ENCODE data around the gene IFT20.
A peak's percentile ranks its signal among the peaks of the same experiment; 100 is the strongest.

The IFT20 gene

GRCh38 chr17:28334666-28335200 is 539 bp downstream of the IFT20 start:
- no peak for DNase-seq (ENCODE audit: low read depth)
- H3K4me3 ChIP-seq (ENCODE audit: low read depth, low read length) = peak overlapping the region; percentile 79
- TF ChIP-seq CTCF (IDR thresholded peaks at IDR 0.05; ENCODE audit: insufficient read depth, low read depth, low read length, missing control alignments) = no peak

- TF ChIP-seq CTCF (IDR thresholded peaks at IDR 0.05; ENCODE audit: insufficient read depth, low read depth, low read length, missing control alignments) = no peak
- peak overlapping the region; percentile 79 for H3K4me3 ChIP-seq (ENCODE audit: low read depth, low read length)
- no peak for DNase-seq (ENCODE audit: low read depth)
Measured at GRCh38 chr17:28334171-28334570, 1.1 kb downstream of the IFT20 start.

- no peak for TF ChIP-seq CTCF (IDR thresholded peaks at IDR 0.05; ENCODE audit: insufficient read depth, low read depth, low read length, missing control alignments)
- DNase-seq (ENCODE audit: low read depth) = no peak
- H3K4me3 ChIP-seq (ENCODE audit: low read depth, low read length) = no peak overlapping the region
Measured at GRCh38 chr17:28333083-28333746, 2.1 kb downstream of the IFT20 start.

- DNase-seq (ENCODE audit: low read depth) = no peak
- no peak overlapping the region for H3K4me3 ChIP-seq (ENCODE audit: low read depth, low read length)
- no peak for TF ChIP-seq CTCF (IDR thresholded peaks at IDR 0.05; ENCODE audit: insufficient read depth, low read depth, low read length, missing control alignments)
Measured at GRCh38 chr17:28331891-28332420, 3.3 kb downstream of the IFT20 start.

GRCh38 chr17:28330671-28331070 is 4.6 kb downstream of the IFT20 start:
- TF ChIP-seq CTCF (IDR thresholded peaks at IDR 0.05; ENCODE audit: insufficient read depth, low read depth, low read length, missing control alignments) = no peak
- no peak overlapping the region for H3K4me3 ChIP-seq (ENCODE audit: low read depth, low read length)
- no peak for DNase-seq (ENCODE audit: low read depth)

GRCh38 chr17:28328325-28328724 is 6.9 kb downstream of the IFT20 start:
- TF ChIP-seq CTCF (IDR thresholded peaks at IDR 0.05; ENCODE audit: insufficient read depth, low read depth, low read length, missing control alignments) = no peak
- no peak overlapping the region for H3K4me3 ChIP-seq (ENCODE audit: low read depth, low read length)
- DNase-seq (ENCODE audit: low read depth) = no peak

Measured in GM12865 (cell line).